Neural progenitor cell (in vitro differentiated cells): Measurements from ENCODE around the gene AFF4.

Source experiments
- EZH2 ChIP-seq: fragments of 200-600 bp; sonication (generic); IDR thresholded peaks from 2 replicates; pipeline ENCODE4 v1.6.1; 2017; ENCODE audit warnings: antibody characterized with exemption, mild to moderate bottlenecking, moderate library complexity
- TF ChIP-seq, protein P1 (sequence below): fragments of 200-600 bp; sonication (generic); IDR thresholded peaks from 2 replicates; pipeline ENCODE4 v1.5.1; 2017; ENCODE audit warnings: antibody characterized with exemption, mild to moderate bottlenecking

DNA sequence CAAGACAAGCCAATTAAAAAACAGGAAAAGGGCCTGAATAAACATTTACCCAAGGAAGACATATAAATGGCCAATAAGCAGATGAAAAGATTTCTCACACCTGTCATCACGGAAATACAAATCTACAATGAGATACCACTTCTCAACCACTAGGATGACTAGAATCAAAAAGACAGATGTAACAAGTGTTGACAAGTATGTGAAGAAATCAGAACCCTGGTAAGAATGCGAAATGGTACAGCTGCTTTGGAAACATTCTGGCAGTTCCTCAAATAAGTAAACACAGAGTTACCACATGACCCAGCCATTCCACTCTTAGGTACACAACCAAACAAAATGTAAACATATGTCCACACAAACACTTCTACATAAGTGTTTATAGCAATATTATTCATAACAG, 57.5 kb downstream of the AFF4 start:
- TF ChIP-seq, protein P1, sequence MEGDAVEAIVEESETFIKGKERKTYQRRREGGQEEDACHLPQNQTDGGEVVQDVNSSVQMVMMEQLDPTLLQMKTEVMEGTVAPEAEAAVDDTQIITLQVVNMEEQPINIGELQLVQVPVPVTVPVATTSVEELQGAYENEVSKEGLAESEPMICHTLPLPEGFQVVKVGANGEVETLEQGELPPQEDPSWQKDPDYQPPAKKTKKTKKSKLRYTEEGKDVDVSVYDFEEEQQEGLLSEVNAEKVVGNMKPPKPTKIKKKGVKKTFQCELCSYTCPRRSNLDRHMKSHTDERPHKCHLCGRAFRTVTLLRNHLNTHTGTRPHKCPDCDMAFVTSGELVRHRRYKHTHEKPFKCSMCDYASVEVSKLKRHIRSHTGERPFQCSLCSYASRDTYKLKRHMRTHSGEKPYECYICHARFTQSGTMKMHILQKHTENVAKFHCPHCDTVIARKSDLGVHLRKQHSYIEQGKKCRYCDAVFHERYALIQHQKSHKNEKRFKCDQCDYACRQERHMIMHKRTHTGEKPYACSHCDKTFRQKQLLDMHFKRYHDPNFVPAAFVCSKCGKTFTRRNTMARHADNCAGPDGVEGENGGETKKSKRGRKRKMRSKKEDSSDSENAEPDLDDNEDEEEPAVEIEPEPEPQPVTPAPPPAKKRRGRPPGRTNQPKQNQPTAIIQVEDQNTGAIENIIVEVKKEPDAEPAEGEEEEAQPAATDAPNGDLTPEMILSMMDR, result no peak
- no peak for TF ChIP-seq EZH2
